ENCODE results near the gene GUCY2D.

DNA sequence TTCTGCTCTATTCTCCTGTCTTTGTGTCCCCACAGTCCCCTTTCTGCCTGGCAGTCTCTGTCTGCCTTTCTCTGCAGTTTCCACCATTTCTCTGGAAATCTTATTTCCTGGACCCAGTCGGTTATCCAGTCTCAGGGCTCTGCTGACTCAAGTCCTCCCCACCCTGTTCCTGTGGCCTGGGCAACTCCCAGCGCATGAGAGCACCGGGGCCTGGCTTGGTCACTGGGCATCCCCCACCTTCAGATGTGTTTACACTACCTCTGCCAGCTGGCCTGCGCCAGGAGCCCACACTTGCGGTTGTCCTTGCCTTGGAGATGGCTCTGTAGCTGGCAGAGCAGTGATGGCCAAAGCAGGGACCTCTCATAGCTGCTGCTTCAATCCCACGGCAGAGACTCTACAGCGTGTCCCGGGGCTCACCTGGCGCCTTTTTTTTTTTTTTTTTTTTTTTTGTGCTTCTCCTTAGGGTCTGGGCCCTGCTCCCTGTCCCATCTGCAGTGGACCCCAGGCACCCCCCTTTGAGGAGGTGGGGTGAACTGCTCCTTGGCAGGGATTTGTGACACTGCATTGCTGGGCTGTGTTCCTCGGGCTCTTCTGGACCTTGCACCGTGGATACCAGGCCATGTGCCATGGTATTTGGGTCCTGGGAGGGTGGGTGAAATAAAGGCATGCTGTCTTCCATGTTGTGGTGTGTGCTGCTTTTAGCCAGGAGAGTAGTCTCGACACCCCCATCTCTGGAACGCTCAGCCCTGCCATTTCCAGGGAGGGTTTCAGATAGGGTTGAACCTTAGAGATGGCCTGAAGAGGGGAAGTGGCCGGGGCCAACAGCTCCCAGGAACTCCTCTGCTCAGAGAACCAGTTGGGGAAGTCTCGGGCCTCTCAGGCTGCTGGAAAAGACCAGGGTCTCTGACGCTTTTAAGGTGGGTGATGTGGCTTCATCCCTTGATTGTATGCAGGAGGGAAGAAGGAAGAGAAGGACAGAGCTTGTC is 17.5 kb downstream of the GUCY2D start:
- TF ChIP-seq, protein P1, sequence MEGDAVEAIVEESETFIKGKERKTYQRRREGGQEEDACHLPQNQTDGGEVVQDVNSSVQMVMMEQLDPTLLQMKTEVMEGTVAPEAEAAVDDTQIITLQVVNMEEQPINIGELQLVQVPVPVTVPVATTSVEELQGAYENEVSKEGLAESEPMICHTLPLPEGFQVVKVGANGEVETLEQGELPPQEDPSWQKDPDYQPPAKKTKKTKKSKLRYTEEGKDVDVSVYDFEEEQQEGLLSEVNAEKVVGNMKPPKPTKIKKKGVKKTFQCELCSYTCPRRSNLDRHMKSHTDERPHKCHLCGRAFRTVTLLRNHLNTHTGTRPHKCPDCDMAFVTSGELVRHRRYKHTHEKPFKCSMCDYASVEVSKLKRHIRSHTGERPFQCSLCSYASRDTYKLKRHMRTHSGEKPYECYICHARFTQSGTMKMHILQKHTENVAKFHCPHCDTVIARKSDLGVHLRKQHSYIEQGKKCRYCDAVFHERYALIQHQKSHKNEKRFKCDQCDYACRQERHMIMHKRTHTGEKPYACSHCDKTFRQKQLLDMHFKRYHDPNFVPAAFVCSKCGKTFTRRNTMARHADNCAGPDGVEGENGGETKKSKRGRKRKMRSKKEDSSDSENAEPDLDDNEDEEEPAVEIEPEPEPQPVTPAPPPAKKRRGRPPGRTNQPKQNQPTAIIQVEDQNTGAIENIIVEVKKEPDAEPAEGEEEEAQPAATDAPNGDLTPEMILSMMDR (IDR thresholded peaks at IDR 0.05; ENCODE audit: poor library complexity, severe bottlenecking), result no peak
- no peak for TF ChIP-seq POLR2AphosphoS5 (IDR thresholded peaks at IDR 0.05)
- TF ChIP-seq TAF1 (IDR thresholded peaks at IDR 0.05; ENCODE audit: low read depth), result no peak
- no peak for TF ChIP-seq EZH2 (IDR thresholded peaks at IDR 0.05; ENCODE audit: borderline replicate concordance, insufficient read depth, low read length, poor library complexity, severe bottlenecking)

All from neural cell (in vitro differentiated cells).